HG03025 (cell line): ENCODE measurements around the gene AKR1A1.

Experiments
- ATAC-seq: cut with Tn5 transposase; IDR thresholded peaks from one replicate; pipeline ENCODE4 v1.9.1; 2021; ENCODE audit warnings: mild to moderate bottlenecking, moderate library complexity; ENCODE audit not compliant: unreplicated experiment, low FRiP score

Gene AKR1A1

GRCh38 chr1:45610589-45611226, 60.1 kb downstream of the AKR1A1 start:
- no peak for ATAC-seq

DNA sequence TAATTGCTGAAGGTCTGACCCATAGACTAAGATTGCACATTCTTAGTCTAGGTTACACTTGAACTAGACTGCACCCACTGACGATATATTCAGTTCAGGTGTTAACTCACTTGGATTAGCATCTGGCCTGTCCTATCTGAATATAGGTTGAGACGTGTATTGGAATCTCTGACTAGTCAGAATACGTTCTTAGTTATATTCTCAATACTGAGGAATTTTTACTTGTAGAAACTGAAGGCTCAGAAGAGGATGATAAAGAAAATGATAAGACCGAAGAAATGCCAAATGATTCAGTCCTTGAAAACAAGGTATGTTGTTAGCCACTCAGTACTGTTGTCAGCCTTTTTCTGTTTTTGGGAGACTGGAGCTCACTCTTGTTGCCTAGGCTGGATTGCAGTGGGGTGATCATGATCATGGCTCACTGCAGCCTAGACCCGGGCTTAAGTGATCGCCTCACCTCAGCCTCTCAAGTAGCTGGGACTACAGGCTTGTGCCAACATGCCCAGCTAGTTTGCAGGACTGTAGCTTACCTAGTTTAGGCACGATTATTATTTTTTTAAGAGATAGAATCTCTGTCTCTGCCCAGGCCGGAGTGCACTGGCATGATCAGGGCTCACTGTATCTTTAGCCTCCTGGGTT, 62.4 kb downstream of the AKR1A1 start:
- no peak for ATAC-seq

GRCh38 chr1:45615885-45616284, 65.3 kb downstream of the AKR1A1 start:
- ATAC-seq = no peak

GRCh38 chr1:45617618-45618017, 67.0 kb downstream of the AKR1A1 start:
- no peak for ATAC-seq

GRCh38 chr1:45619149-45619921, 68.7 kb downstream of the AKR1A1 start:
- ATAC-seq = no peak
